Neural cell (in vitro differentiated cells): ENCODE results near the gene TNS3. TPM values are rescaled to one million over a fixed set of nuclear protein-coding genes. Genes with fewer than 3 reads are reported as not detected.

Experiments
- H2AFZ ChIP-seq: fragments of 200-600, 300-800 bp; sonication (generic), shearing (Covaris generic); 2 replicates; pipeline ENCODE4 v1.6.0; 2014; ENCODE audit warnings: low read depth, mild to moderate bottlenecking, antibody characterized with exemption, low read length, moderate library complexity
- H3F3A ChIP-seq: fragments of 200-600 bp; shearing (Covaris generic); 2 replicates; pipeline ENCODE4 v1.6.1; 2016; ENCODE audit warnings: mild to moderate bottlenecking, moderate library complexity, mixed read lengths, antibody characterized with exemption, low read length; ENCODE audit not compliant: insufficient read depth, poor library complexity, severe bottlenecking
- H3K27ac ChIP-seq: fragments of 200-600, 300-800 bp; sonication (generic), shearing (Covaris generic); 2 replicates; pipeline ENCODE4 v1.5.1; 2014; ENCODE audit warnings: mild to moderate bottlenecking, low read length, moderate library complexity
- H3K27me3 ChIP-seq: fragments of 300-800, 200-600 bp; sonication (generic), shearing (Covaris generic); 2 replicates; pipeline ENCODE4 v1.6.0; 2014; ENCODE audit warnings: mild to moderate bottlenecking, low read depth, low read length, moderate library complexity; ENCODE audit not compliant: insufficient read depth
- H3K36me3 ChIP-seq: fragments of 300-800, 200-600 bp; sonication (generic), shearing (Covaris generic); 2 replicates; pipeline ENCODE4 v1.5.1; 2014; ENCODE audit warnings: mild to moderate bottlenecking, antibody characterized with exemption, low read length, moderate library complexity; ENCODE audit not compliant: insufficient read depth
- H3K4me2 ChIP-seq: fragments of 300-800, 200-600 bp; sonication (generic), shearing (Covaris generic); 2 replicates; pipeline ENCODE4 v1.6.0; 2014; ENCODE audit warnings: mild to moderate bottlenecking, low read length
- H3K4me3 ChIP-seq: fragments of 300-800, 200-600 bp; sonication (generic), shearing (Covaris generic); 2 replicates; pipeline ENCODE4 v1.5.1; 2014; ENCODE audit warnings: mild to moderate bottlenecking, low read length, moderate library complexity
- H3K79me2 ChIP-seq: fragments of 200-600 bp; shearing (Covaris generic); replicated peaks from 2 replicates; pipeline ENCODE4 v1.6.0; 2014; ENCODE audit warnings: mild to moderate bottlenecking, low read length, moderate library complexity; ENCODE audit not compliant: insufficient read depth
- H3K9ac ChIP-seq: fragments of 300-800, 200-600 bp; sonication (generic), shearing (Covaris generic); 2 replicates; pipeline ENCODE4 v1.6.1; 2016; ENCODE audit warnings: mild to moderate bottlenecking, low read length, mixed read lengths
- H3K9me2 ChIP-seq: fragments of 200-600 bp; shearing (Covaris generic); 2 replicates; pipeline ENCODE4 v1.6.1; 2016; ENCODE audit warnings: mild to moderate bottlenecking, low read length, mixed read lengths; ENCODE audit not compliant: insufficient read depth
- H3K9me3 ChIP-seq: fragments of 200-600, 300-800 bp; sonication (generic), shearing (Covaris generic); 2 replicates; pipeline ENCODE4 v1.6.1; 2016; ENCODE audit warnings: mild to moderate bottlenecking, mixed run types, low read length, moderate library complexity, mixed read lengths
- H4K20me1 ChIP-seq: fragments of 200-600 bp; shearing (Covaris generic); 2 replicates; pipeline ENCODE4 v1.6.1; 2016; ENCODE audit warnings: mild to moderate bottlenecking, mixed run types; ENCODE audit not compliant: insufficient read depth
- CTCF ChIP-seq: fragments of 450-650 bp; IDR thresholded peaks from 2 replicates; pipeline ENCODE4 v1.5.1; 2014; ENCODE audit warnings: antibody characterized with exemption, mild to moderate bottlenecking, moderate library complexity; ENCODE audit not compliant: poor library complexity, severe bottlenecking
- EP300 ChIP-seq: fragments of 450-650 bp; conservative IDR thresholded peaks from 2 replicates; pipeline ENCODE4 v1.6.1; 2014; ENCODE audit warnings: antibody characterized with exemption, mild to moderate bottlenecking, moderate library complexity; ENCODE audit not compliant: poor library complexity, severe bottlenecking
- EZH2 ChIP-seq: fragments of 200-600, 300-800 bp; shearing (Covaris generic), sonication (generic); IDR thresholded peaks from 2 replicates; pipeline ENCODE4 v1.6.1; 2014; ENCODE audit warnings: antibody characterized with exemption, low read length, borderline replicate concordance, mild to moderate bottlenecking; ENCODE audit not compliant: insufficient read depth, poor library complexity, severe bottlenecking
- MXI1 ChIP-seq: fragments of 450-650 bp; conservative IDR thresholded peaks from 2 replicates; pipeline ENCODE4 v1.6.1; 2014; ENCODE audit warnings: antibody characterized with exemption, mild to moderate bottlenecking; ENCODE audit not compliant: poor library complexity, severe bottlenecking
- POLR2AphosphoS5 ChIP-seq: IDR thresholded peaks from 2 replicates; pipeline ENCODE4 v1.6.1; 2012
- RAD21 ChIP-seq: fragments of 450-650 bp; conservative IDR thresholded peaks from 2 replicates; pipeline ENCODE4 v1.6.1; 2014; ENCODE audit warnings: antibody characterized with exemption, mild to moderate bottlenecking, moderate library complexity
- REST ChIP-seq: IDR thresholded peaks from 2 replicates; pipeline ENCODE4 v1.6.1; 2012; ENCODE audit warnings: borderline replicate concordance
- SMC3 ChIP-seq: fragments of 450-650 bp; conservative IDR thresholded peaks from 2 replicates; pipeline ENCODE4 v1.6.1; 2014; ENCODE audit warnings: antibody characterized with exemption, mild to moderate bottlenecking, moderate library complexity; ENCODE audit not compliant: poor library complexity
- TAF1 ChIP-seq: IDR thresholded peaks from 2 replicates; pipeline ENCODE4 v1.6.1; 2012; ENCODE audit warnings: low read depth
- polyA plus RNA-seq: library from polyadenylated mRNA; depleted of rRNA; stranded (reverse); fragments of >200 nt; gene quantifications from 2 replicates; pipeline ENCODE4 v1.2.3, GENCODE V29; 2014

Gene TNS3
- polyA plus RNA-seq, 1 donor from 2014 or later: 0.58 TPM

- H3K9ac ChIP-seq: peak overlapping the region; percentile 16
- H3K79me2 ChIP-seq: peaks cover 6% of the 10 kb centered on the region
Measured at GRCh38 chr7:47536661-47537611, 45.0 kb downstream of the TNS3 start.

More at GRCh38 chr7:47536661-47537611, 45.0 kb downstream of the TNS3 start:
- Histone ChIP-seq H4K20me1 (no peaks in the 10 kb centered on the region), H2AFZ (no peak overlapping the region), H3K27me3 (peaks cover 30% of the 10 kb centered on the region), H3K4me2 (no peak overlapping the region), H3K36me3 (no peaks in the 10 kb centered on the region), H3K27ac (no peak overlapping the region), H3F3A (peaks cover 6% of the 10 kb centered on the region), H3K9me2 (no peaks in the 10 kb centered on the region), H3K9me3 (no peaks in the 10 kb centered on the region), H3K4me3 (peak overlapping the region; percentile 63)
- TF ChIP-seq SMC3 (no peak), TAF1 (no peak), RAD21 (no peak), MXI1 (no peak), REST (no peak), CTCF (no peak), EP300 (no peak), POLR2AphosphoS5 (no peak), EZH2 (no peak)
